B cell (primary cell): ENCODE measurements around the gene ARHGAP4.

Experiments
- CTCF ChIP-seq: fragments of 200-600 bp; IDR thresholded peaks from one replicate; pipeline ENCODE4 v1.8.0; 2022; ENCODE audit warnings: antibody characterized with exemption, mild to moderate bottlenecking
- EZH2 ChIP-seq: IDR thresholded peaks from 2 replicates; pipeline ENCODE4 v1.6.1; 2012; ENCODE audit warnings: borderline replicate concordance, low read depth, mild to moderate bottlenecking, moderate library complexity, low read length; ENCODE audit not compliant: insufficient read depth, poor library complexity, severe bottlenecking

GRCh38 chrX:153971450-153972367 lies 45.6 kb upstream of the ARHGAP4 start, which contains the start of gene HCFC1:
- no peak for TF ChIP-seq CTCF
- TF ChIP-seq EZH2 = no peak
